Activated CD8-positive, alpha-beta T cell treated with anti-CD3 and anti-CD28 coated beads, Interleukin-2, amount 10 ng/mL, durations not matched to agents 7 days and 5 days (primary cell): ENCODE data around the gene COX17. TPM values are rescaled to one million over a fixed set of nuclear protein-coding genes. Genes with fewer than 3 reads are reported as not detected.

ENCODE experiments used
- ATAC-seq: fragments of 150-1000 bp; cut with Tn5 transposase; one replicate; pipeline ENCODE4 v1.10.0; 2021; ENCODE audit warnings: moderate library complexity
- CTCF ChIA-PET: fragments of 350-600 bp; sonication (Branson Sonifier 250); formaldehyde crosslinking; loops from one replicate; lab custom pipeline; 2021; ENCODE audit warnings: antibody characterized with exemption; lab: Charles Lee
- POLR2A ChIA-PET: fragments of 350-600 bp; sonication (Branson Sonifier 250); formaldehyde crosslinking; loops from one replicate; lab custom pipeline; 2021; ENCODE audit warnings: antibody characterized with exemption; lab: Charles Lee
- DNase-seq: peaks from one replicate; pipeline ENCODE4 v3.0.0-alpha.2; 2020
- H3K27ac Mint-ChIP-seq: one replicate; pipeline ENCODE4 v1.8.0; 2021; ENCODE audit warnings: mild to moderate bottlenecking, mixed read lengths
- H3K27me3 Mint-ChIP-seq: one replicate; pipeline ENCODE4 v1.8.0; 2021; ENCODE audit warnings: low read depth, mixed read lengths
- H3K36me3 Mint-ChIP-seq: one replicate; pipeline ENCODE4 v1.8.0; 2021; ENCODE audit warnings: low read depth, mixed read lengths
- H3K4me1 Mint-ChIP-seq: one replicate; pipeline ENCODE4 v1.8.0; 2021; ENCODE audit warnings: low read depth, mixed read lengths
- H3K4me3 Mint-ChIP-seq: one replicate; pipeline ENCODE4 v1.8.0; 2021; ENCODE audit warnings: mild to moderate bottlenecking, mixed read lengths
- H3K9me3 Mint-ChIP-seq: one replicate; pipeline ENCODE4 v1.8.0; 2022; ENCODE audit warnings: mixed read lengths; ENCODE audit not compliant: insufficient read depth
- total RNA-seq, 2 experiments: library from RNA; stranded (reverse); gene quantifications; one replicate each; pipeline ENCODE4 v1.2.3, GENCODE V29; 2021

COX17 gene
- total RNA-seq, 2 experiments from 2014 or later = 62.0 to 71.5 TPM

DNA sequence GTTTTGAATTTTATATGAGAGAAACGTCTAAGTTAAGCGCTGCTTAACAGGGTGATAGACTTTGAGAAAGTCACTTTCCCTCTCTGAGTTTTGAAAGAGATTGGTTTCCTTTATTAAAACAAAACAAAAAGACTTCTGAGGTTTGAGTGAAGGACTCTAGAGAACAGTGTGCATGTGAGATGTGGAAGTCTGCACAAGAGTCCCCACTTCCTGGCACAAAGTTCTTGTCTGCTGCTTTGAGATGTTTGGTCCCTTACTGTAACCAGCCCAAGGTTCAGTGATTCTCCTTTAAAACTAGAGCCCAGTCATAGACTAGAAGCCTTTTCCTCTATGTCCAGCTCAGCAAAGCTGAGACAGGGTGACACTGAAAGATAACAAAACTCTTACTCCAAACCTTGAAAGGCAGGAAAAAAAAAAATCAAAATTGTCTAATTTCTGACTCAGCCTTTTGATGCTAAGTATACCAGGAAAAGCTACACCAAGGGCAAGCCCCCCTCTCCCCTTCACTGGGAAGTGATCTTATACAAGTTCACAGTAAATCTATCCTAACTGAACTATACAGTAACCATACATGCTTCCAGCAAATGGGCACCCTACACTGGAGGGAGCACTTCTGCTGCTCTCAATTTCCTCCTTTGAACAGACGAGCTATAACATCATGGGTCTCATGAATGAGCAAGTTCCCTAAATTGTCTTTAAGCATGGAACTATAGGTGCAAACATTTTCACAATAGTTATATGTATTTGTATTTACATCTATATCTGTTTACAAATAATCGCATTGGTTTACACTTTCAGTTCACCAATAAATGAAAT, 19.1 kb downstream of the COX17 start:
- peak; percentile 55 for ATAC-seq
- H3K27me3 Mint-ChIP-seq = no peaks in the 10 kb centered on the region
- CTCF ChIA-PET = interaction anchor here (0.8 kb wide), 1 partner anchor 15 kb away, joined by 3 read pairs; no protein-coding TSS in a partner anchor
- H3K36me3 Mint-ChIP-seq = peaks cover 3% of the 10 kb centered on the region
- POLR2A ChIA-PET = interaction anchor here (1.3 kb wide), 1 partner anchor 19 kb away, joined by 6 read pairs; the partner anchor contains the start of gene COX17
- H3K4me1 Mint-ChIP-seq = peaks cover 25% of the 10 kb centered on the region
- peak overlapping the region; percentile 58 for H3K27ac Mint-ChIP-seq
- H3K4me3 Mint-ChIP-seq = no peak overlapping the region
- no peak for DNase-seq
- no peaks in the 10 kb centered on the region for H3K9me3 Mint-ChIP-seq

DNA sequence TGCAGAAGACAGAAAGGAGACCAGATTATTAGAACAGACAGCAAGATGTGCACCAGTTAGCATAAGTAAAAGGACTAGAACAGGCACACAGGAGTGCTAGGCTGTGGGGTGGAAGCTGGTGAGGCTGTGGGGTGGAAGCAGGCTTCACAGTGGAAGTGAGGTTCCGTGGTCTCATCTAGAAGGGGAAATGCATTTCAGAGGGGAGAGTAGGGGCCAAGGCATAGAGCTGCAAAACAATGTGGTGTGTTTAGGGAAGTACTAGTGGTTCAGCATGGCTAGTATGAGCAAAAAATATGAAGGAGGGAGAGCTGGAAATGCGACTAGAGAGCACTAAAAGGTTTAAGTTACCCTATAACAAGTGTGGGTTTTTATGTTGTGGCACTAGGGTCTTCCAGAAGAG, 23.3 kb downstream of the COX17 start:
- CTCF ChIA-PET = no interaction called here
- Mint-ChIP-seq H3K27me3 (no peaks in the 10 kb centered on the region), H3K4me3 (no peak overlapping the region), H3K36me3 (no peaks in the 10 kb centered on the region), H3K4me1 (peaks cover 22% of the 10 kb centered on the region), H3K27ac (peak overlapping the region; percentile 50), H3K9me3 (no peaks in the 10 kb centered on the region)
- ATAC-seq = no peak
- POLR2A ChIA-PET = interaction anchor here (0.9 kb wide), 1 partner anchor 11 kb away, joined by 3 read pairs; no protein-coding TSS in a partner anchor
- no peak for DNase-seq

DNA sequence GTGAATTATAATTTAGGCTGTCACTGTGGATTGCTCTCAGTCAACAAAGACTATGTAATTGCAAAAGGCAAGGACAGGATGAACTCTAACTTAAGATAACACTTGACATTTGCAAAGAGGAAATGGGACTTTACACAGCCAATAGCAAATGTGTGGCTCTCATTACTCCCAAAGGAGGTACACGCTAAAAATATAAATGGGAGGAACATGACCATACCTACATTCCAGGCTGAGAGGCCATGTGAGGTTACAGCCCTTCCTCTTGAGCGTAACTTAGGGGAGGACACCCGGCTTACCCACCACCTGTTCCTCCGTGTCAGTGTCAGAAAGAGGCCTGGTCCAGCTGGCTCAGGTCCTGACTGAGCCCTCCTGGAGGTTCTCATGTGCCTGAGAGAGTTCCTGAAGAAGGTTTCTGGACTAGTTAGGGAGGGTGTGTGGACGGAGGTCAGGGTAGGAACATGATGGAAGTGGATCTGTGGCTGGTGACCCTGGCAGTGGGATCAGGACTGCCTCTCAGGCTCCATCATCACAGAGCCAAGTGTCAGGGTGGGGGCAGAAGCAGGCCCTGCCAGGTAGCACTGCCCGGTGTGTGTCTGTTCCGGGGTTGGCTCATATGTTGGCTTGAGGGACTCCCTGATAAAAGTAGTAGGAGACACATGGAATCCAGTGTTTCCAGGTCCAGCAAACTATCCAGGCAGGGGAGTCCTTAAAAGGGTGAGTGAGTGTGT, 24.7 kb downstream of the COX17 start:
- peak overlapping the region; percentile 27 for H3K27ac Mint-ChIP-seq
- no peaks in the 10 kb centered on the region for H3K9me3 Mint-ChIP-seq
- H3K36me3 Mint-ChIP-seq = no peaks in the 10 kb centered on the region
- ATAC-seq (no peak), DNase-seq (no peak)
- peaks cover 11% of the 10 kb centered on the region for H3K4me1 Mint-ChIP-seq
- H3K27me3 Mint-ChIP-seq = no peaks in the 10 kb centered on the region
- POLR2A ChIA-PET = no interaction called here
- CTCF ChIA-PET = no interaction called here
- no peak overlapping the region for H3K4me3 Mint-ChIP-seq

DNA sequence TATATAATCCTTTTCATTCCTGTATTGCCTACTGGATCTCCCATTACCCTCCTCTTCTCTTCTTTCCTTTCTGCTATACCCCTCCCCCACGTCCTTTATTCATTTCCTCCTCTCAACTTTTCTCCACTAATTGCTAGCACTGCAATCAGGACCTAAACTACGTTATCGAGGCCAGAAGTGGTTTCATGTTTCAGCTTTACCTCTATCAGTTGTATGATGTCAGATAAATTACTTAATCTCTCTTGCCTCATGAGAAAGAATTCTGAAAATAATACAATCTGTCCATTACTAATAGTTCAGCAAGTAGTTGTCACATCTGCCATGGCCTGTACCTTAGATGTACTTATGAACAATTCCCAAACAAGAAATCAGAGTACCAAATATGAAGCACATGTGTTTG, 27.4 kb downstream of the COX17 start:
- peaks cover 3% of the 10 kb centered on the region for H3K36me3 Mint-ChIP-seq
- DNase-seq (no peak), ATAC-seq (no peak)
- POLR2A ChIA-PET = no interaction called here
- peaks cover 6% of the 10 kb centered on the region for H3K4me1 Mint-ChIP-seq
- CTCF ChIA-PET = interaction anchor here (1.1 kb wide), 1 partner anchor 14 kb away, joined by 4 read pairs; no protein-coding TSS in a partner anchor
- no peaks in the 10 kb centered on the region for H3K9me3 Mint-ChIP-seq
- no peak overlapping the region for H3K27ac Mint-ChIP-seq
- no peak overlapping the region for H3K4me3 Mint-ChIP-seq
- no peaks in the 10 kb centered on the region for H3K27me3 Mint-ChIP-seq

DNA sequence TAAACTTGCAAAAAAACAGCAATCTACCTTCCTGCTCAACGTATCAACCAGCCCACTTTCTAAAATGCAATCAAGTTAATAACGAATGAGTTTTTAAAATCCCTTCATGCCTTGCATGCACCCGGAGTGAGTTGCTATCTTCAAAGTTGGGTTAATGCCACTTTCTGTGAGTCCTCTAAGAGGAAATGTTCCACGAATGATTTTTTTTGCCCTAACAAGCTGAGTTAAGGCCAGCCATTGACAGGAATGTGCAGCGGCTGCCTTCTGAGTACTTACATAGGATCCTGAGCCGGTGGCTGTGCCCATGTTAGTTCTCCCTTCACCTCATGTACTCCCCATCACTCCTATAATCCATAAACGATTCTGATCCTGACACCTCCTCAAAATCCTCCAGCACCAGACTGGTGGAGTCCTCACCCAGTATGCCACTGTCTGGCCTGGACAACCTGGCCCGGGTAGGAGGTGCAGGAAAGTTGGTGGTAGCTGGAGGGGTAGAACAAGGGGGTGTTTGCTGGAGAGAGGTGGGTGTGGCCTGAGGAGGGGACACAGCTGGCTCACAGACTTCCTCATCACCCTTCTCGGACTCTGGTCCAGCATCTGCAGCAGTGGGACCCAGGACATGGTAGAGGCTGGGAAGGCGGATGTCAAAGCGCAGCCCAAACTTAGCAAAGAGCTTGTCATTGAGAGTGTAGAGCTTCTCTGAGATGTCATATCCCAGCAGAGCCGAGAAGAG, 29.2 kb downstream of the COX17 start:
- no peaks in the 10 kb centered on the region for H3K4me1 Mint-ChIP-seq
- no peak for DNase-seq
- no peak for ATAC-seq
- H3K27me3 Mint-ChIP-seq = no peaks in the 10 kb centered on the region
- peaks cover 5% of the 10 kb centered on the region for H3K36me3 Mint-ChIP-seq
- H3K4me3 Mint-ChIP-seq = no peak overlapping the region
- CTCF ChIA-PET = no interaction called here
- H3K27ac Mint-ChIP-seq = no peak overlapping the region
- no peaks in the 10 kb centered on the region for H3K9me3 Mint-ChIP-seq
- POLR2A ChIA-PET = interaction anchor here (0.7 to 1.1 kb wide), 2 partner anchors 20 to 24 kb away, joined by 3 to 4 read pairs; no protein-coding TSS in a partner anchor

DNA sequence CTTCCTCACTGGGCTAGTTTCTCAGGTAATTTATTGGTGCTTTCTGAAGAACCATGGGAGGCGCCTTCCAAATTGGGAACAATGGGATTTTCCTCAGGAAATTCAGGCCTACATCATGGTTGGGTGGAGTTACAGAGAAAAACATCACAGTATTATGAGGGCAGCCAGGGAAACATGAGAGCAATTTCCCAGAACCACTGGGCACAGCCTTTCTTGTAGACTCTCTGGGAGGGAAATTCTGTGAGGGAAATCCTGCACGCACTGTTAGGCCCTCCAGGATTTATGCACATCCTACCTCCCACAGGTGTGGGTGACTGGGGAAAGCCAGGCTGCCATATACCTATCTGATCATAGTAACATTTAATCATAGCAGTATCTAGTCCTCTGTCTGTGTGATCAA, 30.0 kb downstream of the COX17 start:
- ChIA-PET POLR2A (interaction anchor here (1.1 kb wide), 1 partner anchor 21 kb away, joined by 4 read pairs; no protein-coding TSS in a partner anchor), CTCF (no interaction called here)
- no peak for DNase-seq
- H3K27me3 Mint-ChIP-seq = no peaks in the 10 kb centered on the region
- no peaks in the 10 kb centered on the region for H3K9me3 Mint-ChIP-seq
- no peaks in the 10 kb centered on the region for H3K4me1 Mint-ChIP-seq
- H3K27ac Mint-ChIP-seq = no peak overlapping the region
- H3K36me3 Mint-ChIP-seq = peaks cover 9% of the 10 kb centered on the region
- ATAC-seq = no peak
- no peak overlapping the region for H3K4me3 Mint-ChIP-seq

DNA sequence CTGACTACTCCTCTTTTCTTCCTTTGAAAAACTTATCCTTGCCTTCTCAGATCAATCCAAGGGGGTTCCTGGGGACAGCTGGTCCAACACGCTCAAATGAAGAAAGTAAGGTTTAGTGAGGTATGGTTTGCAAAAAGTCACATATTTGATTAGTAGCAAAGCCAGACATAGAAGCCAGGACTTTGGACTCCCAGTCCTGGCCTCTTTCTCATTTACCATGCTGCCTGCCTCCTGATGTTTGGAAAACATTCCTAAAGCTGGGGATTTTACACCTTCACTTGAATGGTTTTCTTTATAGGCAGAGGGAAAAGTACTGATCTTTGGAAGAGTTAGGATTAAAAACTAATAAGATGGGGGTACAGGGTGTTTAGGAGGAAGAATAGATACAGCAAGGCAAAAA, 31.4 kb downstream of the COX17 start:
- peaks cover 20% of the 10 kb centered on the region for H3K36me3 Mint-ChIP-seq
- no peak overlapping the region for H3K4me3 Mint-ChIP-seq
- no peak for DNase-seq
- POLR2A ChIA-PET = no interaction called here
- no peak overlapping the region for H3K27ac Mint-ChIP-seq
- H3K9me3 Mint-ChIP-seq = no peaks in the 10 kb centered on the region
- ATAC-seq = no peak
- H3K4me1 Mint-ChIP-seq = no peaks in the 10 kb centered on the region
- CTCF ChIA-PET = interaction anchor here (0.7 kb wide), 1 partner anchor 23 kb away, joined by 3 read pairs; no protein-coding TSS in a partner anchor
- no peaks in the 10 kb centered on the region for H3K27me3 Mint-ChIP-seq

DNA sequence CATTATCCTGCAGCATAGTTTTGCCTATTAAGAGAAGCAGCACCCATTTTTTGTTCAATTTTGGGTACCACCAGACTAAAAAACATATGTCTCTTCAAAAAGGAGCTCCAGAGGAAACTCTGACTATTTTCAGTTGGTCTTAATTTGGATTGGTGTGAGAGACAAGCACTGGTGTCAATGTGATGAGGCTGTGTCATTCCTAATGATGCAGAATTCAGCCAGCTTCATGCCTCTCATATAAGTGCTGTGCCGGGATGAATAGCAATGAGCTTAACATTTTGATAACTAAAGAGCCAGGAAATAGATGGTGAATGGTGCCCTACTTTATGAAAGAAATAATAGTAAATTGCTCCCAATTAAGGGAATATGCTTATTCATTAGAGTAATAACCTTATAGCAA, 32.7 kb downstream of the COX17 start:
- POLR2A ChIA-PET = no interaction called here
- CTCF ChIA-PET = interaction anchor here (1.0 to 1.3 kb wide), 2 partner anchors 43 to 46 kb away, joined by 3 to 4 read pairs; no protein-coding TSS in a partner anchor
- no peaks in the 10 kb centered on the region for H3K9me3 Mint-ChIP-seq
- H3K4me3 Mint-ChIP-seq = no peak overlapping the region
- peaks cover 29% of the 10 kb centered on the region for H3K36me3 Mint-ChIP-seq
- H3K27me3 Mint-ChIP-seq = no peaks in the 10 kb centered on the region
- H3K27ac Mint-ChIP-seq = no peak overlapping the region
- peaks cover 8% of the 10 kb centered on the region for H3K4me1 Mint-ChIP-seq
- ATAC-seq (no peak), DNase-seq (no peak)

DNA sequence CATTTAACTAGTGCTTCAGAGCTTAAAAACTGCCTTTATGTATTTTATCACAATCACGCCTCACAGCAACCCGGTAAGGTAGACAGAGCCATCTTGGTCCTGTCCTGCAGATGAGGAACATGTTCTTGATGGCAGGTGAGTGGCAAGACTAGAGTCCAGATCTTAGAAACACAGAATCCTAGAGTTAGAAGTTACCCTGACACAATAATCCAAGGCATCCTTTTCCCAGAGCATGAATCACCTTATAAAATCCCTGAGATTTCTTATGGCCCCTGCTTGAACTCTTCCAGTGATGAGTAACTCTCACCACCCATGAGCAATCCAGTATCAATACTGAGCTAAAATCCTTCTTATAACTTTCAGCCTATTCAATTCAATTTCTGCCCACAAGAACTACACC, 33.7 kb downstream of the COX17 start:
- DNase-seq (no peak), ATAC-seq (no peak)
- Mint-ChIP-seq H3K9me3 (no peaks in the 10 kb centered on the region), H3K36me3 (peaks cover 31% of the 10 kb centered on the region), H3K27ac (no peak overlapping the region), H3K27me3 (no peaks in the 10 kb centered on the region), H3K4me3 (no peak overlapping the region), H3K4me1 (peaks cover 18% of the 10 kb centered on the region)
- POLR2A ChIA-PET = no interaction called here
- CTCF ChIA-PET = interaction anchor here (0.9 to 1.3 kb wide), 3 partner anchors 43 to 52 kb away, joined by 3 to 4 read pairs (median 3); no protein-coding TSS in a partner anchor

DNA sequence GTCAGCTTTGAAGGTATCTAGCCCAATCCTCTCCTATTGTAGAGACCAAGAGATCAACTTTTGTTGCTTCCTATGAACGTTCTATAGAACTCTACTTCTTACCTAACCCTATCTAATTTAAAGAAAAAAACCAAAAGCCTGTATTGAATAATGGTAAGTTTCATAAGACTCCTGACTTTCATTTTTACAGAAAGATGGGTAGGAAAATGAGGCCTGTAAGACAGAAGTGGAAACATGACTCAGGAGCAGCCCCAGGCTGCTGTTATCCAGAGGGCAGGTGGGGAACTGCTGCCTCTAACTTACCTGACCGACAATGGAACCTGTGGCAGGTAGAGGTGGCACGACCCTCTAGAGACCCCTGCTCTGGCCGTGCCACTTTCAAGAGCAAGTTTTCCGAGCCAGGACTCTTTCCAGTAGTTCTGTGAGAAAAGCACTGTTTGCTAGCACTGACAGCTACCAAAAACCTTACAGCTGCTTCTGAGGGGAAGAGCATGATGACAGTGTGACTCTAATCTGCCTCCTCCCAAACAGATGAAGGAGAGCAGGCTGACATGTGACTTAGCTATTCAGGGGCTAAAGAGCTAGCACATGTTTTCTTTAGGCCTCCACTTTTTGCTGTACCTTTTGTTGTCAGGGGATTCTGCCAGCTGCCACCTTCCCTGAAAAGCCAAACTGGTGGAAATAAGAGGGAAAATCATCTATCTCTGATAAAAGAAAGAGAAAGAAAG, 34.3 kb downstream of the COX17 start:
- H3K27ac Mint-ChIP-seq = no peak overlapping the region
- H3K9me3 Mint-ChIP-seq = no peaks in the 10 kb centered on the region
- DNase-seq (no peak), ATAC-seq (no peak)
- H3K4me3 Mint-ChIP-seq = no peak overlapping the region
- CTCF ChIA-PET = interaction anchor here (0.9 kb wide), 1 partner anchor 53 kb away, joined by 3 read pairs; no protein-coding TSS in a partner anchor
- POLR2A ChIA-PET = interaction anchor here (1.3 kb wide), 1 partner anchor 11 kb away, joined by 3 read pairs; no protein-coding TSS in a partner anchor
- peaks cover 34% of the 10 kb centered on the region for H3K36me3 Mint-ChIP-seq
- peaks cover 24% of the 10 kb centered on the region for H3K4me1 Mint-ChIP-seq
- no peaks in the 10 kb centered on the region for H3K27me3 Mint-ChIP-seq

DNA sequence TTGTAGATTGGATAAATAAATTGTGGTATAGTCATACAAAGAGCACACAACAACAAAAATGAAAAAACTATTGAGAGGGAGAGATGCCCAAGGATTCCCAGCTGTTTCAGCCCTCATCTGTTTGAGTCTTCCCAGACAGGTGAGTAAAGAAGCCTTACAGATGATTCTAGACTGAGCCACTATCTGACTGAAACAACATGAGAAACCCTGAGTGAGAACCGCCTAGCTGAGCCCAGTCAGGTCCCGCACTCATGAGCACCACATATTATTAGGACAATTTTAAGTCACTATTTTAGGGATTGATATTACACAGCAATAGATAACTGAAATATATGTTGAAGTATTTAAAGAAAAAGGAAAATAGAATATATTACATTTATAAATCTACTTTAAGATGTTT, 35.8 kb downstream of the COX17 start:
- Mint-ChIP-seq H3K36me3 (peaks cover 36% of the 10 kb centered on the region), H3K27ac (no peak overlapping the region), H3K9me3 (no peaks in the 10 kb centered on the region), H3K4me3 (no peak overlapping the region), H3K4me1 (peaks cover 31% of the 10 kb centered on the region), H3K27me3 (no peaks in the 10 kb centered on the region)
- ATAC-seq (no peak), DNase-seq (no peak)
- POLR2A ChIA-PET = no interaction called here
- CTCF ChIA-PET = no interaction called here
